22Rv1 (cell line): ENCODE measurements around the gene HOXA10.

ENCODE experiments used
- H3K27ac ChIP-seq: fragments of 450-650 bp; 2 replicates; pipeline ENCODE4 v1.5.1; 2017
- ZFX ChIP-seq: fragments of 450-650 bp; IDR thresholded peaks from 2 replicates; pipeline ENCODE4 v1.6.1; 2017; ENCODE audit warnings: antibody characterized with exemption, borderline replicate concordance
- TF ChIP-seq, protein P1 (sequence below): fragments of 450-650 bp; IDR thresholded peaks from 2 replicates; pipeline ENCODE4 v1.5.1; 2017; ENCODE audit warnings: mild to moderate bottlenecking

The HOXA10 gene

DNA sequence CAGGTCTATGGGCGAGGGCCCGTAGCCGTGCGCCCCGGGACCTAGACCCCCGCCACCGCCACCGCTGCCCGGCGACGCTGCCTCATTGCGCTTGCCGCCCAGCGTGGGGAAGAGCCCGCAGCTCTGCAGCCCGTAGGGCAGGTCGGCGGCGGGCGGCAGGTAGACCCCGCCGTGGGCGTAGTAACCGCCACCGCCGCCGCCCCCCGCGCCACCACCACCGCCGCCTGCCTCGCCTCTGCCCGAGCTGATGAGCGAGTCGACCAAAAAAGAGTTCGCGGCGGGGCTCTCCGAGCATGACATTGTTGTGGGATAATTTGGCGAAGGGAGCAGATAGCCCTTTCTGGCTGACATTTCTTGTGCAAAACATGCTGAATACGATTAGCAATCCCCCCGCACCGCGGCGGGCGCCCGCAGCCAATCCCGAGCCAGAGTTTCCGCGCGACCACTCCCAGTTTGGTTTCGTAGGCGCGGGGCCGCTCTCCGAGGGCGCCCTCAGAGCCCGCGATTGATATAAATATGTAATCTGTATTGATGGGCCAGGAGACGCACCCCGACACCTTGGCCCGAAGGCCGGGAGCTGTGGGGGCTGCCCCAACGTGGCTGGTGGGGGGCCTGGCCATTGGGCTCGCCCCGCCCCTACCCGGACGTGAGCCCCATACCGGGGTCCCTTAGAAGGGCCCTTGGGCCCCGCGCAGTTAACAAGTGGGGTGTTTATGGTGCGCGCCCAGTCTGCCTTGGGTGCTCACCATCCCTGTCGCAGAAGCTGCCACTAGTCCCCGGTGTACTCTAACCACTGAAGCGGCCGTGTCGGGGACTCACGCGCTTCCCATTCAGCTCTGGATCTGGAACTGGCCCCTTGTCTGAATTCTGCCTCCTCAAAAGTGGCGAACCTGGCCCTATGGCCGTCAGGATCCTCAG is at the start of gene HOXA10:
Gene HOXA10, minus strand, starts transcription at position 365 of the 918 bp plus-strand sequence. Its CDS starts 14 bp downstream, at position 351.
- peak within 1 kb of the TSS; percentile 81 for H3K27ac ChIP-seq
- TF ChIP-seq, protein P1, sequence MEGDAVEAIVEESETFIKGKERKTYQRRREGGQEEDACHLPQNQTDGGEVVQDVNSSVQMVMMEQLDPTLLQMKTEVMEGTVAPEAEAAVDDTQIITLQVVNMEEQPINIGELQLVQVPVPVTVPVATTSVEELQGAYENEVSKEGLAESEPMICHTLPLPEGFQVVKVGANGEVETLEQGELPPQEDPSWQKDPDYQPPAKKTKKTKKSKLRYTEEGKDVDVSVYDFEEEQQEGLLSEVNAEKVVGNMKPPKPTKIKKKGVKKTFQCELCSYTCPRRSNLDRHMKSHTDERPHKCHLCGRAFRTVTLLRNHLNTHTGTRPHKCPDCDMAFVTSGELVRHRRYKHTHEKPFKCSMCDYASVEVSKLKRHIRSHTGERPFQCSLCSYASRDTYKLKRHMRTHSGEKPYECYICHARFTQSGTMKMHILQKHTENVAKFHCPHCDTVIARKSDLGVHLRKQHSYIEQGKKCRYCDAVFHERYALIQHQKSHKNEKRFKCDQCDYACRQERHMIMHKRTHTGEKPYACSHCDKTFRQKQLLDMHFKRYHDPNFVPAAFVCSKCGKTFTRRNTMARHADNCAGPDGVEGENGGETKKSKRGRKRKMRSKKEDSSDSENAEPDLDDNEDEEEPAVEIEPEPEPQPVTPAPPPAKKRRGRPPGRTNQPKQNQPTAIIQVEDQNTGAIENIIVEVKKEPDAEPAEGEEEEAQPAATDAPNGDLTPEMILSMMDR = no peak
- TF ChIP-seq ZFX = no peak

DNA sequence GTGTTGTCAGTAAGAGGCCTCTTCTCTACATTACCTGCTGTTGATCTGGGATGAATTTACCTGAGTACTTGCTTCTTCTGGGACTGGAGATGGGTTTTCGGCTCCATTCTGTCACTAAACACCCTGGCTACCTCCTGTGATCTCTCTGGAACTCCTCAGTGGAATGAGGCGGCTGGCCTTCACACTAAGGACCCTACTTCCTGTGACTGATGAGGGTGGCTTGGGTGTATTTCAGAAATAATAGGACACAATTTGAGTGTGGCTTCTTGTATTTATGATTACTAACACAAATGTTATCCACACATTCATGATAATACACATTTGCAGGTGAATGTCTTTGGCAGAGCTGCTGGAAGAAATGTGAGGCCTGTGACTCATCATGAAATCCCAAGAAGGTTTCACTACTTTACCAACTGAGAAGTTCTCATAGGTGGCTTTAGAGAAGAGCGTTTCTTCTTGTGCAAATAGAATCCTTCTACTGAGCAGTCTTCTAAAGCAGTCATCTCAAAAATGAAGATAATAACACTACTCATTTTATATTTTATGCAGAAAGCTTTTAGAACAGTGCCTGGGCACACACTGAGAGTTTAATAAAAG is 47.2 kb upstream of the HOXA10 start:
- TF ChIP-seq ZFX = no peak
- TF ChIP-seq, protein P1 = no peak
- no peak overlapping the region for H3K27ac ChIP-seq

DNA sequence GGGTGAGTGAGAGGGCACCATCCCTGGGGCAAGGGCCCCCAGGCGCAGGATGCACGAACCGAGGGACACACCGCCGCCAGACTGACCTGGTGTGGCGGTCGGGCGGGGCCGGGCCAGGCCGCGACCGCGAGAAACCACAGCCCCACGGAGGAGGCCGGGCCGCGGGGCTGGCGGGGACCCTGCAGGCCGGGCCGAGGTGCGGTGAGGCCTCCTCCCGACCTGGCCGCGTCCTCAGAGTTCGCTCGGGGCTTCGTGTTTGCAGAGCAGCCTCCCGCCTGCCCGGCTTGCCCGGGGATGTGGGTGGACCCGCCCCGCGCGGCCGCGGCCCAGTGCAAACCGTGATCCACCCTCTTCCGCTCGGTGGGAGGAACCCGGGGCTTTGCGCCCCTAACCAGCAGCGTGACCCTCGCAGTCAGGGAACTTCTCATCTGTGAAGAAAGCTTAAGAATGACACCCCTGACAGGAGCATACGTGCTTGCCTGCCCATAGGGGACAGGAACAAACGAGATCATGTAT is 46.4 kb upstream of the HOXA10 start:
- TF ChIP-seq, protein P1 = no peak
- no peak for TF ChIP-seq ZFX
- no peak overlapping the region for H3K27ac ChIP-seq

DNA sequence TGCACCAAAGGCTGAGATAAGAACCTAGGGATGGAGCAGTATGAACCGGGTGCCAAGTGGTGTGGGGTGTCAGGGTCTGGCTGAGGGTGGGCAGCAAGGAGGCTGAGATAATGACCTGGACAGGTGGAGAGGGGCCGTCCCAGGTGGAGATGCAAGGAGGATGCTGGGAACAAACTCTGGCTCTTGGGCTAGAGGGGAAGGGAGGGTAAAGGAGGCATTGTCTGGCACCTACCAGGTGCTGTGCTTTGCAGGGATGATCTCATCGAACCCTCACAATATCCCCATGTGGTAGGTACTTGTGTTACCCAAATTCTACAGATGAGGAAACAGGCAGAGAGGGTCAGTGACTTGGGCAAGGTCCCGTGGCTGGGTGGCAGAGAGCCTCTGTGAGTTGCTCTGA is 45.7 kb upstream of the HOXA10 start:
- H3K27ac ChIP-seq = no peak overlapping the region
- TF ChIP-seq ZFX = no peak
- TF ChIP-seq, protein P1 = no peak

DNA sequence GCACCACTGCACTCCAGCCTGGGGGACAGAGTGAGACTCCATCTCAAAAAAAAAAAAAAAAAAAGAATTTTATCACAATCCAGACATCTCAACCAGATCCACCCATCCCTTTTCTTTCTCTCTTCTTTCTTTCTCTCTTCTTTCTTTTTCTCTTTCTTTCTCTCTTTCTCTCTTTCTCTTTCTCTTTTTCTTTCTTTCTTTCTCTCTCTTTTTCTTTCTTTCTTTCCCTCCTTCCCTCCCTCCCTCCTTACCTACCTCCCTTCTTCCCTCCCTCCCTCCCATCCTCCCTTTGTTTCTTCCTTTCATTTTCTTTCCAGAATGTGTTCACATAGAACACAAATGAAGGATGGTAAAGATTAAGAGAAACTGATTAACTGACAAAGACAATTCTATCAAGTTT is 43.8 kb upstream of the HOXA10 start:
- no peak for TF ChIP-seq ZFX
- TF ChIP-seq, protein P1 = no peak
- H3K27ac ChIP-seq = no peak overlapping the region

DNA sequence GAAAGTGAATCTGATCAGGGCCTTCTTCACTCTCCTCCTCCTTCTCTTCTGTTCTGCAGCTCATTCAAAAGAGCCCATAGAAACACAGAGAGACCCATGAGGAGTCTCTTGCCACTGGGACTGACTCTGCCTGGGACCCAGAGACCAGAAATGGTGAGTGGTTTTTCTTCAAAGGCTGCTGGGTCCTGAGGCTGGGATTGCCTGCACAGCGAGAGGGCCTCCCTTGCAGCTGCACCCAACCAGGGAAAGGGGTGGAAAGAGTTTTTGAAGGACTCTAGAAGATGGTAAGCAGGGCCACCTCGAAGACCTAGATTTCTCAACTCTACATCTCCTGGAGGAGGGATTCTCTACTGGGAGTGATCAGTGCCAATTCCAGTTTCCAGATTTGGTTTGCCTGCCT is 41.2 kb upstream of the HOXA10 start:
- no peak overlapping the region for H3K27ac ChIP-seq
- no peak for TF ChIP-seq ZFX
- TF ChIP-seq, protein P1 = no peak
